Activated CD8-positive, alpha-beta memory T cell treated with anti-CD3 and anti-CD28 coated beads, Interleukin-2, amount 50 U/mL, for 4 hours (primary cell): ENCODE data around the gene AGXT.

ENCODE experiments used
- DNase-seq: peaks from one replicate; pipeline ENCODE4 v3.0.0-alpha.2; 2020

AGXT gene

DNA sequence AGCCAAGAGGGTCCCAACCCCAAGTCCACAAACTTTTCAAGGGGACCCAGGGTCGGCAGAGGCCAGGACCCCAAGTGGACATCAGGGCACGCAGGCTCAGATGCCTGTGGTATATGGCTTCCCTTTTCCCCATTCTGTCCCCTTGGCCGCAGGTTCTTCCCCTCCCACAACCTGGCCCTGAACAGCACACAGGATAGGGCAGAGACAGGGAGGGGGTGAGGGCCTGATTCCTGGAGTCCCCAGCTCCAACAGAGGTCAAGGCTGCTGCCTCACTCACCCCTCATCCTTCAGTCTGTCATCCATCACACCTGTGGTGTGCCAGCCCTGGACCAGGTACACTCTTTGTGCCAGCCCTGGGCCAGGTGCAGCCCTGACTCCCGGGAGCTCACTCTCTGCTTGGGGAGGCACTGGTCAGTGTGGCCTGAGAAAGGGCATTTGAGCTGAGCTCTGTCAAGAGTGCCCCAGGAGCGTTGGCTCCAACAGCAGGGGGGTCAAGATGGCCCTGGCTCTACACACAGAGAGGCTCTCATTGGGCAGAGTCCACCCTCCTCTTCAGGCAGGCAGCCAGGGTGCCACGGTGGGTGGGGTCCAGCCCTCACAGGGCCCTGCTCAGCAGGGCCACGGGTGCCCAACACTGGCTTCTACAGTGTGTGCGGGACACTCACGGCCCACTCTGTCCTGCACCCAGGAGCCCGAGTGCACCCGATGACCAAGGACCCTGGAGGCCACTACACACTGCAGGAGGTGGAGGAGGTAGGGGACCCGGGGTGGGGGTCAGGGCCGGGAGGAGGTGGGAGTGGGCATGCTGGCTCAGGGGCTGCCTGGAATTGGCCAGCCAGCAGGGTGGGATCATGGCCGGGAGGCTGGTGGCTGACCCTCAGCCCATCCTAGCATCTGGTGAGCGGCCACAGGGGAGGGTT is 1.6 kb downstream of the AGXT start:
- DNase-seq = no peak

DNA sequence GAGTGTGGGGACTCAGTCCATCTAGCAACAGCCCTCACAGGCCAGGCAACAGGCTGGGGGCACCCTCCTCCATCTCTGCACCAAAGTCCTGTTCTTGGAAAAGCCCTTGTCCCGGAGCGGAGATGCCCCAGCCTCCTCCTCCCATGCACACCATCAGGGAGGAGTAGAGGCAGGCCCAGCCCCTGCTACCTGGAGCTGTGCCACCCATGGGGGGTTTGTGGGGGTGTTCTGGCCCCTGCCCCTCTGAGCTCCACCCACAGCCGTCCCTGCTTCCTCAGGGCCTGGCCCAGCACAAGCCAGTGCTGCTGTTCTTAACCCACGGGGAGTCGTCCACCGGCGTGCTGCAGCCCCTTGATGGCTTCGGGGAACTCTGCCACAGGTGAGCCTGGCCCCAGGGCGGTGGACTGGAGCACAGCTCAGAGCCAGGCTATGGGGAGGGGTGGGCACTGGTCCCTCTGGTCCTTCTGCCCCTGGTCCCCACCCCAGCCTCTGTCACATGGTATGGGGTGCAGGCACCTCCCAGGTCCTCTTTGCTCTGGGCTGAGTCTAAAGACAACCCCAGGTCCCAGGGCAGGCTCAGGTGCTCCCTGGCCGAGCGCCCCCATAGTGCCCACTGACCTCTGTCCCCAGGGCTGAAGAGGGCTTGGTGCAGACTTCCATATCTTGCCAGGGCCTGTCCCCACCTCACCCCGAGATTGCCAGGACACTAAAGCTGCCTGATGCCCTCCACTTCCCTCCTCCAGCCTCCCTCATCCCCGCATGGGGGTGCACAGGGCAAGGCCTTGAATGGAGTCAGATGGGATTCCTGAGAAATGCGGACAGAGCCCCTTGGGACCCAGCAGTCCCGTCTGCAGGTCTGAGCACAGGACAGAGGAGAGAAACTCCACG is 2.7 kb downstream of the AGXT start:
- no peak for DNase-seq

DNA sequence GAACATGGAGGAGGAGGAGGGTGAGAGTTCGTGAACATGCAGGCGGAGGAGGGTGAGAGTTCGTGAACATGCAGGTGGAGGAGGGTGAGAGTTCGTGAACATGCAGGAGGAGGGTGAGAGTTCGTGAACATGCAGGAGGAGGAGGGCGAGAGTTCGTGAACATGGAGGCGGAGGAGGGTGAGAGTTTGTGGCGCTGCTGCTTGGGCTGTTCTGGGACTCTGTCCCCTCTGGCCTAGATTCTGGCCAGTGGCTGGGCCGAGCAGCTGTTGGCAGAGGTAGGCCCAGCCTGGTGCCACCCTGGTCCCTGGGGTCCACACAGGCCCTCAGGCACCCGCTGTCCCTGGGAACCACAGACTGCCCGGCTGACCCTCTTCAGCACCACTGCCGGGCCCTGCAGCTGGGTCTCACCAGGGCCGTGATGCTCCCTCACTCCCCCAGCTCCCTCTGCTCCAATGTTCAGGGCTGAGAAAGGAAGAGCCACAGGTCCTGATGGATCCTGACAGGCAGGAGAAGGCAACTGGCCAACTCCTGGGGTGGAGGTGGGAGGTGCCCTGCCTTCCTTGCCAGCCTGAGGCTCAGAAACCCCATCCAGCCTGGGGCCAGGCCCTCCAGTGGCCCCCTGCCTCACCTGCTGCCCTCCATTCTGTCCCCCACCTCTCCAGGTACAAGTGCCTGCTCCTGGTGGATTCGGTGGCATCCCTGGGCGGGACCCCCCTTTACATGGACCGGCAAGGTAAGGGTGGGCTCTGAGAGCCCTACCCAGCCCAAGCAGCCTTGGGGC is 3.9 kb downstream of the AGXT start:
- no peak for DNase-seq

DNA sequence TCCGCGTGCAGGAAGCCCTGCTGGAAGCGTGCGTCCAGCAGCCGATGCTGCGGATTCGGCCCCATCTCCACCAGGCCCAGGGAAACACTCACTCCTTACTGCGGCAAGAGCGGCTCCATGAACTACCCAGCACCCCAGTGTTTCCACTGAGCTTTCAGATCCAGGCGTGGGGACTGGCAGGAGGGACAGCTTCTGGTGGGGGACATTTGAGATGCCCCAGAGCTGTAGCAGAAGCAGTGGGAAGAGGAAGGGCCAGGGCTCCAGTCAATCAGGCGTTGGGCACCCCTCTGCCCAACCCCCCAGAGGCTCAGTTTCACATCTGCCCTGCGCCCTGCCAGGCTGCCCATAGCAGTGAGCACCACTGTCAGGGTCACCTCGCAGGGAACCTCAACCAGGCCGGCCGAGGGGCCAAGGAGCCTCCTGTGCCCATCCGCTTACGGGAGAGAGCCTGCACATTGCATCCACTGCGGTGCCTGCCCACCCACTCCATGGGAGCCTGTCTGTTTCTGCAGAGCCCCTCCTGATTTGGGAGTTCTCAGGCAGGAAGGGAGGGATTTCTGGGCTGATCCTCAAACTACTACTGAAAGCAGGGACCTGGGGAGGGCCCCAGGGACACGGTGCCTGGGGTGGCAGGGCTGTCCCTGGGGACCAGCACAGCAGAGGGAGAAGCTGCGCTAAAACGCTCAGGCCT is 4.6 kb downstream of the AGXT start:
- no peak for DNase-seq

DNA sequence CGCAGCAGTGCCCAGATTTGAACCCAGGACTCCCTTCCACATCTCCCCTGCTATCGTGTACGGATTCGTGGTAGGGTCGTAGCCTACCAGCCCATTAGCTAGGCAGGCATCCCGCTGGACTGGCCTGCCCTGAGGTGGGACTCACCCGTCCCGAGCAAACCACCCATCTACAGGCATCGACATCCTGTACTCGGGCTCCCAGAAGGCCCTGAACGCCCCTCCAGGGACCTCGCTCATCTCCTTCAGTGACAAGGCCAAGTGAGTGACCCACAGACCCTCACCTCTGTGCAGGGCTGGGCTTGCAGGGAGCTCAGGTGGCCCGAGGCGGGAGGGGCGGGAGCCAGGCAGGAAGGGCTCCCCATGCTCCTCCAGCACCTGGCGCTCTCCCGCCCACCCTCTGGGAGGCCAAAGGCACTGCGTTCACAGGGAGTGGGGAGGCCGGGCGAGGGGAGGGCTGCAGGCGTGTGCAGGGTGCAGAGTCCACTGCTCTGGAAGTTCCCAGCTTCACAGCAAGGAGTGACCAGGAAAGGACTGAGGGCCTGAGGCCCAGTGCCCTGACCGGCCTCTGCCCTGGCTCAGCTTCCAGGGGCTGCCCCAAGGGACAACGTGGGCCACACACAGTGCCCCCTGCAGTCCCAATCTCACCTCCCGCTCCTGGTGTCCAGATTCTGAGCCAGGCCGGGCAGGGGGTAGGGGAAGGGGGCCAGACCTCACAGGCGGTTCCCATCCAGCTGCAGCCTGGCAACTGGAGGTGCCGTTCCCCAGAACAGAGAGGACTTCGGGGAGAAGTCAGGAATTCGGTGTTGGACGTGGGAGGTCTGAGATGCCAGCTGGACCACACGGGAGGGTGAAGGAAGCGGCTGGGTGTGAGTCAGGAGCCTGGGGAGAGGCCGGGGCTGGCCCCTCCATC is 5.4 kb downstream of the AGXT start:
- no peak for DNase-seq

DNA sequence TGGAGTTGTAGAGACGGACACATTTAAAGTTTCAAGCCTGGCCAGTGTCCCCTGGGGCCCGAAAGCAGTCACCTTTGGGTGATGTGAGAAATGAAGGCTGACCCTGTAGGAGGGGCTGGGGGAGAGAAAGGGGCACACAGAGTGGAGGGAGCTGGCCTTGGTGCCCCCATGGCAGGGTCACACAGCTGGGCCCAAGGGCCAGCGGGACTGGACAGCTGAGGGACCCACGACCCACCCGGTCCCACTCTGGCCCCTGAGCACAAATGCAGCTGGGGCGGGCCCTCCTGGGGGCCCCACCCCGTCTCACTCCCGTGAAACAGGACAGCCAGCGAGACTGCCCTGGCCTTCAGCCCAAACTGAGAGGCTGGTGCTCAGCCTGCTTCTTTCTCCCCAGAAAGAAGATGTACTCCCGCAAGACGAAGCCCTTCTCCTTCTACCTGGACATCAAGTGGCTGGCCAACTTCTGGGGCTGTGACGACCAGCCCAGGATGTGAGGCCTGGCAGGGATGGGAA is 6.1 kb downstream of the AGXT start:
- no peak for DNase-seq

DNA sequence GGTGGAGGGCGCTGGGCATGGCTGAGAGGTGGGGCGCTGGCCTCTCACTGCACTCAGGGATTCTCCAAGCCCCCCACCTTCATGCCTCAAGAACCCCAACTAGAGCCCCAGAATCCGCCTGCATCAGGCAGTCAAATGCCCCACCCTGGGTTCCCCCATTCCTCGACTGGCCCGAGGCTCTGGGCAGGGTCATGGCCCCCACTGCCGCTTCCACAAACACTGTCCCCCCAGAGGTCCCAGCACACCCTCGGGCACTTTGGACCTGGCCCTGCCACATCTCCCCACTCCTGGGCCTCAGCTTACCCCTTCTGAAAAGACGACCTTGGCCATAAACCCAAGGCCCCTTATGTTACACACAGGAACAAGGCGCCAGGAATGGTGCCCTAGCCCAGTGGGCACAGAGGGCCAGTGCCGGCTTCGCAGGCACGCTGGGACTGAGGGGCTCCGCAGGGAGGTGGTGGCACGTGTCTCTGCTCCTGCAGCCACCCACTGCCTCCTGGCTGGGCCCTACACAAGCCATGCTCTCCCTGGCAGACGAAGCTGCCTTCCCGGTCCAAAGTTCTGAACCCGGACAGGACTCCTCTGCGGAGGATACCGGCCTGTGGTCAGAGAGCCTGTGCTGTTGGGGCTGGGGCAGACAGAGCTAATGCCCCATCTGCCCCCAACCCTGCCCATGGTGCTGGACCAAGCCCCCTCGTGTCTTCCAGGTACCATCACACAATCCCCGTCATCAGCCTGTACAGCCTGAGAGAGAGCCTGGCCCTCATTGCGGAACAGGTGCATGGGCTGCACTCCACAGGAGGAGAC is 6.8 kb downstream of the AGXT start:
- DNase-seq = no peak

DNA sequence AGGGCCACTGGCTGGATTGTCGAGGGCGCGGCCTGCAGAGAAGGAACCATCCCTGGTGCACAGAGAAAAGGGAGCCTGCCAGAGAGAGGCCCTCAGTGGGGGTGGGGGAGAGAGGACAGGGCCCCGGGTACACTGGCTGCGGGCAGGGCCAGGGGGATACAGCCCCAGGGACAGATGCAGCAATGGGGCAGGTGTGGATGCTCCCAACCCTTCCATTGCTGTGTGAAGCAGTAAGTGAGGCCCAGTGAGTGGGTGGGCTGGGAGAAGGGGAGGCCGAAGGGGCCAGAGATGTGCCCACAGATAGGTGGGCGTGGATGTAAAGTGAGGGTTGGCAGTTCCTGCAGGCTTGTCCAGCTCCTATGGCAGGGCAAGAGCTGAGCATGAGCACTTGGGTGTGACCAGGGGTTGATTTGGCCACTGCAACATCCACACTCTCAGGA is 7.4 kb downstream of the AGXT start:
- no peak for DNase-seq

DNA sequence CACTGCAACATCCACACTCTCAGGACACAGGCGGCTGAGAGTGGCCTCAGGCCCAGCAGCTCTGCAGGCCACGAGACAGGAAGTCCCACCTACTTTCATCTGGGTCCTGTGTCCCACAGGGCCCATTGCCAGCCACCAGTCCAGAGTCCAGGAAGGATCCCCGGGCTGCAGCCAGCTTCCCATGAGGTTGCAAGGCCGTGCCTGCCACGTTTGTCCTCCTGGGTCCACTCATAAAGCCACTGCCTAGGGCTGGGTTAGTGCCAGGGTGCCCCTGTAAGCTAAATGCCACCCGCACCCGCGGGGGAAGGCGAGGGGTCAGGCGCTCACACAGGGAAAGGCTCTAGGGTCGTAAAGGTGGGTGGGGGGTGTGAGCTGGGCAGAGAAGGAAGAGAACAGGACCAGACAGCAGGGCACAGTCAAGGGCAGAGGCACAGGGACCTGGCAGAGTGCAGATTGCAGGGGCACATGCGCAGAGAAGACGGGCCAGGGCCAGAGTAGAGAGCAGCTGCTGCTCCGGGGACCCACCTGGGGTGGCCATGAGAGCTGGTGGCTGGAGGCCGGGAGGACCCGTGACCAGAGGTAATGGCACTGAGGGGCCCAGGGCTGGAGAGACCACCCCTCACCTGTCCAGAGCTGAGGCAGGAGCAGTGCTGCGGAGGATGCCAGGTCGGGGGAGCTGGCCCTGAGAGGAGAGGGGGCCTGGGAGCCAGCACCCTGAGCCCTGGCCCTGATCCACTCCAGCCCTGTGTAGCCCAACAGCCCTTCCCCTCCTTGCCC is 8.0 kb downstream of the AGXT start:
- no peak for DNase-seq

DNA sequence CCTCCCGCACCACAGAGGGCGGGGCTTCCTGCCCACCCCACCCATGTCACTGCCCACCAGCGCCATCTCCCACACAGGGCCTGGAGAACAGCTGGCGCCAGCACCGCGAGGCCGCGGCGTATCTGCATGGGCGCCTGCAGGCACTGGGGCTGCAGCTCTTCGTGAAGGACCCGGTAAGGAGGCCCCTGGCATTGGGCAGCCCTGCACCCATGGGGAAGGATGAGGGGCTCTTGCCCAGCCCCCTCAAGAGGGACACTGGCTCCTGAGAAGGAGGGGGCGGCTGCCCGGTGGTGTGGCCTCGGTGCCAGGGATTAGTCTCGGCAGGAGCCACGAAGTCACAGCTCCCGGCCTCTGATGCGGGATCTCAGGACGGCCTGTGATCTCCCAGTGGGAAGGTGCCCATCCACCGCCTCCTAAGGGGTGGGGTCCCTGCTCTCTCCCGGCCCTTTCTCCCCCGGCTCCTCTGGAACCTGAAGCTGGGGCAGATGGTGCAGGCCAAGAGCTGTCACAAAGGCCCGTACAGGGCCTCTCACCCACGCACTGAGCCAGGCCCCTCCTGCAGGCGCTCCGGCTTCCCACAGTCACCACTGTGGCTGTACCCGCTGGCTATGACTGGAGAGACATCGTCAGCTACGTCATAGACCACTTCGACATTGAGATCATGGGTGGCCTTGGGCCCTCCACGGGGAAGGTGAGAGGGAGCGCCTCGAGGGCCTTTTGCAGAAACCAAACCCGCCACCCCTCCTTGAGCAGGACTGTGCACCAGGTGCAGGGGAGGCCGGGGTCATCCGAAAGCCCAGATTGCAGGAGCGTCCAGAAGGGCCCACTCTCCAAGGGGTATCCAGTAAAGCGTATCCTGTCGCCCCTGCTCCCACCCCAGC is 9.1 kb downstream of the AGXT start:
- DNase-seq = no peak

DNA sequence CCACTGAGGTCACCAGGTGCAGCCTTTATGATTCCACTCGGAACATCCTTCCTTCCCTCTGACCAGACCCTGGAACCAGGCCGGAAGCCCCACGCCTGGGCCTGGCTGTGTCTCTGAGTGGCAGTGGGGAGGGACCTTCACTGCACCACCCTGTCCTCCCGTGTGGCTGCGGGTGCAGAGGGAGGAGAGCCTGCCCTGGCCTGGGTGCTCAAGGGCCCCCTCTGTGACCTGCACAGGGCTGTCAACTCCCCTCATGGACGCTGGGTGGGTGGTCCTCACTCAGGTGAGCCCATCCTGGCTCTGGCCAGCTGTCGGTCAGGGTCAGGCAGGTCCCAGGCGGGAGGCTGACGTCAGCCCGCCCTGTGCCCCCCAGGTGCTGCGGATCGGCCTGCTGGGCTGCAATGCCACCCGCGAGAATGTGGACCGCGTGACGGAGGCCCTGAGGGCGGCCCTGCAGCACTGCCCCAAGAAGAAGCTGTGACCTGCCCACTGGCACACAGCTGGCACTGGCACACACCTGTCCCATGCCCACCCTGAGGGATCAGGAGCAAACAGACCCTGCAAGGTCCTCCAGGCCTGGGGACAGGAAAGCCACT is 9.8 kb downstream of the AGXT start:
- DNase-seq = no peak

DNA sequence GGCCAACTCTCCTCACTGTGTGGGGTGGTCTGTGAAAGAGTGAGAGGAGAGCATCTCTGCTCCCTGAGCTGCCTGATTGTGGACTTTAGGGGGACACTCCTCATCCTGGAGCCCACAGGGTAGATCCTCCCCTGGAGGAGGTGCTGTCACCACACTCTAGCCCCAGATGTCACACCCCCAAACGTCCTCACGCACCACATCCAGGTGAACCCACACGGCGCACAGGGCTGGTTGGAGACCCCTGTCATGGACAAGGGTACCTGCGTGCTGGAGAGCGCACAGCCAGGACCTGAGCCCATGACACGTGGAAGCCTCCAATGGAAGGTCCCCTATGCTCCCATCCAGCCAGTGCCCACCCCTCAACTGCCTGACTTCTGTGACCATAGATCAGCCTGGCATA is 10.5 kb downstream of the AGXT start:
- no peak for DNase-seq

DNA sequence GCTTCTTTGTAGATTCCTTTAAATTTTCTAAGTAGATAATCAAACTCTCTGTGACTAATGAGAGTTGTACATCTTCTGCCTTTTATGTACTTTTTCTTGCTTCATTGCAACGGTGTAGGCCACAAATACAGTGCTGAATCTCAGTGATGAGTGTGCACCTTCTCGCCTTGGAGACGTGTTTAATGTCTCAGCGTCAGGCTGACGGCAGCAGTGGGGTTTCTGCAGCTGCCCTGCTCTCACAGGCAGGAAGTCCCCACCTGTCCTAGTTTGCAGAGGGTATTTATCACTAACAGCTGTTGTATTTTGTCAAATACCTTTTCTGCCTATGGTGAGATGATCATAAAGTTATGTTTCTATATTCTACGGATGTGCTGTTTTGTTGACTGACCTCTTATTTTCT is 13.3 kb downstream of the AGXT start:
- no peak for DNase-seq

DNA sequence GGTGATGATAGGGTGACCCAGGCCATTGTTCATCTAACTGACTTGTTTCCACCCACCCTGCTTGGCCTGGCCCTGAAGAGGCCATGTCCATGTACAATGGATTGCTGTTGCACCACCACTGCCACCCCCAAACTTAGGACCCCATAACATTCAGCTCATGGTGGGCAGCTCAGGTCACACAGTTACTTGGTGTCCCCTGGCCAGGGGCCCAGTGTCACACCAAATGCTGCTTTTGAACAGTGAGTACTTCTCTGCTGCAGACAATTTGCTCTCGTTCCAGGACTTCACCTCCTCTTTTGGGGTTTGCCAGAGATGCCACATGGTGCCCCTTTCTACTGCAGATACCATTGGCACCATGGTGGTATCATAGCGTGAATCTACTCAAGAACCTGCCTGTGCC is 15.6 kb downstream of the AGXT start:
- no peak for DNase-seq

DNA sequence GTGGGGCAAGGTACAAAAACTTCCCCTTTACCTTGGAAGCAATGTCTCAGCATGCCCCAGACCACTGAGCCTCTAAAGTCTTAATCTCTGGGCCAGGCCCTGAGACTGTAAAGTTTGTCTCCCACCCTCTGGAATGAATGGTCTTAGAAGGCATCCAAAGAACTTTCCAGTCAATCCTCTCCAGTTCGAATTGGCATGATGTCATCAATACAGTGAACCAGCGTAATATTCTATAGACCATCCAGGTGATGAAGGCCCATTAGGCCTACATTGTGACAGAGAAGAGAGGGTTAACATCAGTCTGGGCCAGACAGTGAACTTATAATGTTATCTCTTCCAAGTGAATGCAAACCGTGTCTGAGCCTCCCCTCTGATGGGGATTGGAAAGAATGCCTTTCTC is 16.1 kb downstream of the AGXT start:
- no peak for DNase-seq

DNA sequence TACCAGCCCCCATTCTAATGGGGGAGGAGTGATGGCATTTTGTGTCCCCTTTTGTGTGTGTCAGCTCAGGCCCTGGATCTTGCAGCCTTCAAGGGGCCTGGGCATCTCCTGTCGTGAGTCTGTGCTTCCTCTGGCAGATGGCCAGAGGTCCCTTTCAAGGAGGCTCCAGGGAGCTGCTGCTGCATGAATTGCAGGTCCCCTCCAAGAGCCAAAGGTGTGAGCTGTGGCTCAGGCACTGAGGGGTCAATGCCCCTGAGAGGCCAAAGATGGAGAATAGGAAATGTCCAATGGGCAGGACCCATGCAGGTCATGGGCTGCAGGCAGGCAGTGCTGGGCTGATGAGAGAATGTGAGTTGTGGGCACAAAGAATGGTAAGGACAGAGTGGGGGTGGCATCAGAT is 16.9 kb downstream of the AGXT start:
- no peak for DNase-seq

DNA sequence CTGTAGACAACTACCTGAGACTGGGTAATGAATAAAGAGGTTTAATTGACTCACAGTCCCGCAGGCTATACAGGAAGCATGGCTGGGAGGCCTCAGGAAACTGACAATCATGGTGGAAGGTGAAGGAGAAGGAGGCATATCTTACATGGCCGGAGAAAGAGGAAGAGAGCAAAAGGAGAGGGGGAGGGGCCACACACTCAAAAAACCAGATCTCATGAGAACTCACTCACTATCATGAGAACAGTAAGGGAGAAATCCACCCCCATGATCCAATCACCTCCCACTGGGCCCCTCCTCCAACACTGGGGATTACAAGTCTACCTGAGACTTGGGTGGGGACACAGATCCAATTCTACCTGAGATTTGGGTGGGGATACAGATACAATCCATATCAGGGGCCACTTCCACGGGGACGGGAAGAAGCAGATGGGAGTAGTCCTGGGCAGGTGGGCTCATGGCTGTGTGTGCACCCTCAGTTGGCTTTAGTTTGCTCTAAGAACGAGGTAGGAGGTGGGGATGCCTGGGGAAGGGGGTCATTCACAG is 17.5 kb downstream of the AGXT start:
- DNase-seq = no peak
